ENCODE measurements around the gene MAG.

Gene MAG

GRCh38 chr19:35268536-35269437 is 23.2 kb upstream of the MAG start, which contains the start of gene USF2:
Gene USF2, plus strand, starts transcription at chr19:35268962. Its CDS starts 140 bp downstream, at chr19:35269102.
- Histone ChIP-seq H3K4me3 (ENCODE audit: low read length) (peak within 1 kb of the TSS; percentile 81), H3K4me1 (ENCODE audit: control insufficient read depth, insufficient read depth, low read length) (peaks cover 8% of the 10 kb centered on the region), H3K27ac (ENCODE audit: low read depth, low read length) (peak within 1 kb of the TSS; percentile 91), H3K9ac (ENCODE audit: low read length) (peak within 1 kb of the TSS; percentile 22), H3K36me3 (ENCODE audit: control insufficient read depth, insufficient read depth, low read length) (peaks cover 19% of the 10 kb centered on the region), H3K27me3 (ENCODE audit: control insufficient read depth, insufficient read depth, low read length) (no peaks in the 10 kb centered on the region)

- Histone ChIP-seq H3K27me3 (ENCODE audit: control insufficient read depth, insufficient read depth, low read length) (no peaks in the 10 kb centered on the region), H3K27ac (ENCODE audit: low read depth, low read length) (peak overlapping the region; percentile 81), H3K36me3 (ENCODE audit: control insufficient read depth, insufficient read depth, low read length) (peaks cover 22% of the 10 kb centered on the region), H3K4me1 (ENCODE audit: control insufficient read depth, insufficient read depth, low read length) (peaks cover 8% of the 10 kb centered on the region), H3K4me3 (ENCODE audit: low read length) (peak overlapping the region; percentile 81), H3K9ac (ENCODE audit: low read length) (no peak overlapping the region)
These were observed 22.4 kb upstream of the MAG start for GRCh38 chr19:35269438-35270117.

GRCh38 chr19:35270381-35270811 is 21.6 kb upstream of the MAG start:
- H3K9ac ChIP-seq (ENCODE audit: low read length) = no peak overlapping the region
- no peak overlapping the region for H3K4me3 ChIP-seq (ENCODE audit: low read length)
- H3K36me3 ChIP-seq (ENCODE audit: control insufficient read depth, insufficient read depth, low read length) = peaks cover 22% of the 10 kb centered on the region

GRCh38 chr19:35271546-35271945 is 20.4 kb upstream of the MAG start:
- Histone ChIP-seq H3K36me3 (ENCODE audit: control insufficient read depth, insufficient read depth, low read length) (peaks cover 30% of the 10 kb centered on the region), H3K4me3 (ENCODE audit: low read length) (no peak overlapping the region), H3K27me3 (ENCODE audit: control insufficient read depth, insufficient read depth, low read length) (no peaks in the 10 kb centered on the region), H3K4me1 (ENCODE audit: control insufficient read depth, insufficient read depth, low read length) (peaks cover 8% of the 10 kb centered on the region), H3K27ac (ENCODE audit: low read depth, low read length) (no peak overlapping the region), H3K9ac (ENCODE audit: low read length) (no peak overlapping the region)

More at GRCh38 chr19:35270381-35270811, 21.6 kb upstream of the MAG start:
- Histone ChIP-seq H3K4me1 (ENCODE audit: control insufficient read depth, insufficient read depth, low read length) (peaks cover 8% of the 10 kb centered on the region), H3K27ac (ENCODE audit: low read depth, low read length) (no peak overlapping the region), H3K27me3 (ENCODE audit: control insufficient read depth, insufficient read depth, low read length) (no peaks in the 10 kb centered on the region)

- H3K9ac ChIP-seq (ENCODE audit: low read length) = no peak overlapping the region
- H3K27me3 ChIP-seq (ENCODE audit: control insufficient read depth, insufficient read depth, low read length) = no peaks in the 10 kb centered on the region
- H3K4me1 ChIP-seq (ENCODE audit: control insufficient read depth, insufficient read depth, low read length) = peaks cover 3% of the 10 kb centered on the region
- H3K27ac ChIP-seq (ENCODE audit: low read depth, low read length) = no peak overlapping the region
- no peak overlapping the region for H3K4me3 ChIP-seq (ENCODE audit: low read length)
- peaks cover 37% of the 10 kb centered on the region for H3K36me3 ChIP-seq (ENCODE audit: control insufficient read depth, insufficient read depth, low read length)
These were observed 19.7 kb upstream of the MAG start for GRCh38 chr19:35272122-35272719.

GRCh38 chr19:35272954-35273649 is 18.9 kb upstream of the MAG start:
- Histone ChIP-seq H3K27ac (ENCODE audit: low read depth, low read length) (no peak overlapping the region), H3K4me3 (ENCODE audit: low read length) (no peak overlapping the region), H3K9ac (ENCODE audit: low read length) (no peak overlapping the region), H3K4me1 (ENCODE audit: control insufficient read depth, insufficient read depth, low read length) (peaks cover 3% of the 10 kb centered on the region), H3K27me3 (ENCODE audit: control insufficient read depth, insufficient read depth, low read length) (no peaks in the 10 kb centered on the region), H3K36me3 (ENCODE audit: control insufficient read depth, insufficient read depth, low read length) (peaks cover 37% of the 10 kb centered on the region)

GRCh38 chr19:35273686-35274259 is 18.2 kb upstream of the MAG start:
- peaks cover 39% of the 10 kb centered on the region for H3K36me3 ChIP-seq (ENCODE audit: control insufficient read depth, insufficient read depth, low read length)
- H3K4me1 ChIP-seq (ENCODE audit: control insufficient read depth, insufficient read depth, low read length) = peaks cover 3% of the 10 kb centered on the region
- no peak overlapping the region for H3K27ac ChIP-seq (ENCODE audit: low read depth, low read length)

GRCh38 chr19:35274323-35274722 is 17.6 kb upstream of the MAG start:
- H3K27ac ChIP-seq (ENCODE audit: low read depth, low read length) = no peak overlapping the region
- no peak overlapping the region for H3K9ac ChIP-seq (ENCODE audit: low read length)
- no peak overlapping the region for H3K4me3 ChIP-seq (ENCODE audit: low read length)
- peaks cover 39% of the 10 kb centered on the region for H3K36me3 ChIP-seq (ENCODE audit: control insufficient read depth, insufficient read depth, low read length)
- H3K27me3 ChIP-seq (ENCODE audit: control insufficient read depth, insufficient read depth, low read length) = no peaks in the 10 kb centered on the region
- peaks cover 3% of the 10 kb centered on the region for H3K4me1 ChIP-seq (ENCODE audit: control insufficient read depth, insufficient read depth, low read length)

More at GRCh38 chr19:35273686-35274259, 18.2 kb upstream of the MAG start:
- Histone ChIP-seq H3K4me3 (ENCODE audit: low read length) (no peak overlapping the region), H3K27me3 (ENCODE audit: control insufficient read depth, insufficient read depth, low read length) (no peaks in the 10 kb centered on the region), H3K9ac (ENCODE audit: low read length) (no peak overlapping the region)

GRCh38 chr19:35276706-35277281 is 15.2 kb upstream of the MAG start:
- Histone ChIP-seq H3K4me1 (ENCODE audit: control insufficient read depth, insufficient read depth, low read length) (no peaks in the 10 kb centered on the region), H3K9ac (ENCODE audit: low read length) (no peak overlapping the region), H3K36me3 (ENCODE audit: control insufficient read depth, insufficient read depth, low read length) (peaks cover 32% of the 10 kb centered on the region), H3K4me3 (ENCODE audit: low read length) (no peak overlapping the region), H3K27me3 (ENCODE audit: control insufficient read depth, insufficient read depth, low read length) (peaks cover 2% of the 10 kb centered on the region), H3K27ac (ENCODE audit: low read depth, low read length) (no peak overlapping the region)

- peaks cover 2% of the 10 kb centered on the region for H3K27me3 ChIP-seq (ENCODE audit: control insufficient read depth, insufficient read depth, low read length)
- no peaks in the 10 kb centered on the region for H3K4me1 ChIP-seq (ENCODE audit: control insufficient read depth, insufficient read depth, low read length)
- H3K9ac ChIP-seq (ENCODE audit: low read length) = no peak overlapping the region
- H3K36me3 ChIP-seq (ENCODE audit: control insufficient read depth, insufficient read depth, low read length) = peaks cover 24% of the 10 kb centered on the region
- H3K27ac ChIP-seq (ENCODE audit: low read depth, low read length) = no peak overlapping the region
- H3K4me3 ChIP-seq (ENCODE audit: low read length) = no peak overlapping the region
These were observed 13.2 kb upstream of the MAG start for GRCh38 chr19:35278578-35279284.

- peaks cover 20% of the 10 kb centered on the region for H3K36me3 ChIP-seq (ENCODE audit: control insufficient read depth, insufficient read depth, low read length)
These were observed 12.6 kb upstream of the MAG start for GRCh38 chr19:35279374-35279773.

More at GRCh38 chr19:35279374-35279773, 12.6 kb upstream of the MAG start:
- H3K4me3 ChIP-seq (ENCODE audit: low read length) = no peak overlapping the region
- no peak overlapping the region for H3K9ac ChIP-seq (ENCODE audit: low read length)
- H3K27ac ChIP-seq (ENCODE audit: low read depth, low read length) = no peak overlapping the region
- peaks cover 2% of the 10 kb centered on the region for H3K27me3 ChIP-seq (ENCODE audit: control insufficient read depth, insufficient read depth, low read length)
- H3K4me1 ChIP-seq (ENCODE audit: control insufficient read depth, insufficient read depth, low read length) = no peaks in the 10 kb centered on the region
